CD14-positive monocyte (primary cell): Measurements from ENCODE around the gene SLC25A5. TPM values are rescaled to one million over a fixed set of nuclear protein-coding genes. Genes with fewer than 3 reads are reported as not detected.
"Not testable (repeated sequence)": the region's sequence is repeated elsewhere in the genome, so short reads cannot be mapped to it uniquely, and the experiment has no call there.

Source experiments
- DNase-seq, 3 donors: peaks; one replicate each; pipeline ENCODE4 v3.0.0-alpha.2; 2011 to 2022
- H2AFZ ChIP-seq: 2 replicates; pipeline ENCODE4 v1.6.0; 2012; ENCODE audit warnings: mild to moderate bottlenecking, low read depth, low read length, inconsistent platforms; ENCODE audit not compliant: insufficient read depth, poor library complexity, severe bottlenecking
- H3K27ac ChIP-seq, 2 donors: 1 replicate in 1 of 2; 2 replicates in 1 of 2; pipeline ENCODE4 v1.5.1; 2012 to 2013; ENCODE audit warnings: low read length in 2 of 2, control low read depth in 1 of 2, inconsistent platforms in 1 of 2, low read depth in 1 of 2, mild to moderate bottlenecking in 1 of 2
- H3K27me3 ChIP-seq, 2 donors: one replicate each; pipeline versions ENCODE4 v1.6.0 to v1.6.1; 2011 to 2013; ENCODE audit warnings: low read length in 2 of 2; ENCODE audit not compliant: control insufficient read depth in 2 of 2, insufficient read depth in 2 of 2
- H3K36me3 ChIP-seq, 2 donors: replicated peaks in 1 of 2; 1 replicate in 1 of 2; 2 replicates in 1 of 2; pipeline versions ENCODE4 v1.5.1 to v1.6.1; 2012 to 2013; ENCODE audit warnings: low read length in 2 of 2, control low read depth in 1 of 2, inconsistent platforms in 1 of 2, mild to moderate bottlenecking in 1 of 2; ENCODE audit not compliant: insufficient read depth in 2 of 2, control insufficient read depth in 1 of 2
- H3K4me1 ChIP-seq, 2 donors: 1 replicate in 1 of 2; 2 replicates in 1 of 2; pipeline versions ENCODE4 v1.5.1 to v1.6.1; 2012 to 2013; ENCODE audit warnings: low read length in 2 of 2, control low read depth in 1 of 2, inconsistent platforms in 1 of 2, mild to moderate bottlenecking in 1 of 2, moderate library complexity in 1 of 2; ENCODE audit not compliant: insufficient read depth in 2 of 2, control insufficient read depth in 1 of 2
- H3K4me2 ChIP-seq: replicated peaks from 2 replicates; pipeline ENCODE3; 2012; ENCODE audit warnings: low read length, moderate library complexity, mild to moderate bottlenecking; ENCODE audit not compliant: poor library complexity, severe bottlenecking; ENCODE audit errors: extremely low read depth
- H3K4me3 ChIP-seq, 3 experiments: fragments of 200-600 bp in 1 of 3; sonication (generic) in 1 of 3; replicated peaks in 1 of 3; 1 replicate in 2 of 3; 2 replicates in 1 of 3; pipeline ENCODE4 v1.5.1; 2011 to 2013; ENCODE audit warnings: low read length in 3 of 3, mild to moderate bottlenecking in 3 of 3, control low read depth in 2 of 3, low read depth in 2 of 3, inconsistent platforms in 1 of 3, moderate library complexity in 1 of 3
- H3K79me2 ChIP-seq: 2 replicates; pipeline ENCODE4 v1.6.0; 2012; ENCODE audit warnings: mild to moderate bottlenecking, control low read depth, inconsistent platforms, low read length, moderate library complexity; ENCODE audit not compliant: insufficient read depth
- H3K9ac ChIP-seq: 2 replicates; pipeline ENCODE4 v1.6.0; 2017; ENCODE audit warnings: low read length, mild to moderate bottlenecking; ENCODE audit not compliant: insufficient read depth, poor library complexity, severe bottlenecking
- H3K9me3 ChIP-seq, 2 donors: replicated peaks in 1 of 2; 1 replicate in 1 of 2; 2 replicates in 1 of 2; pipeline versions ENCODE4 v1.5.1 to v1.6.1; 2012 to 2013; ENCODE audit warnings: low read length in 2 of 2, control low read depth in 1 of 2; ENCODE audit not compliant: control insufficient read depth in 1 of 2, insufficient read depth in 1 of 2
- H4K20me1 ChIP-seq: 2 replicates; pipeline ENCODE4 v1.6.0; 2012; ENCODE audit warnings: mild to moderate bottlenecking, low read length, control low read depth, moderate library complexity; ENCODE audit not compliant: insufficient read depth
- H3K27ac Mint-ChIP-seq, 7 donors: one replicate each; pipeline ENCODE4 v1.8.0; 2020; ENCODE audit warnings: mild to moderate bottlenecking in 7 of 7, mixed read lengths in 7 of 7, moderate library complexity in 6 of 7, inconsistent platforms in 2 of 7
- H3K27me3 Mint-ChIP-seq, 3 donors: one replicate each; pipeline ENCODE4 v1.8.0; 2021 to 2022; ENCODE audit warnings: low read depth in 3 of 3, mild to moderate bottlenecking in 3 of 3, mixed read lengths in 3 of 3, moderate library complexity in 3 of 3, inconsistent platforms in 1 of 3
- H3K36me3 Mint-ChIP-seq, 2 donors: one replicate each; pipeline ENCODE4 v1.8.0; 2020; ENCODE audit warnings: mixed read lengths in 2 of 2, inconsistent platforms in 1 of 2, mild to moderate bottlenecking in 1 of 2
- H3K4me1 Mint-ChIP-seq: one replicate; pipeline ENCODE4 v1.8.0; 2020; ENCODE audit warnings: mild to moderate bottlenecking, mixed read lengths
- H3K4me3 Mint-ChIP-seq, 2 donors: one replicate each; pipeline ENCODE4 v1.8.0; 2020; ENCODE audit warnings: mild to moderate bottlenecking in 2 of 2, mixed read lengths in 2 of 2, moderate library complexity in 1 of 2
- H3K9me3 Mint-ChIP-seq, 7 donors: one replicate each; pipeline ENCODE4 v1.8.0; 2020 to 2022; ENCODE audit warnings: mixed read lengths in 7 of 7, mild to moderate bottlenecking in 6 of 7, moderate library complexity in 6 of 7, inconsistent platforms in 2 of 7
- CTCF ChIP-seq: fragments of 200-600 bp; IDR thresholded peaks from one replicate; pipeline ENCODE4 v1.8.0; 2022; ENCODE audit warnings: antibody characterized with exemption, mild to moderate bottlenecking
- WGBS: methylation state at CpG from one replicate; pipeline ENCODE4 v1.1.5; 2013; ENCODE audit warnings: missing lambda C conversion rate; ENCODE audit not compliant: insufficient coverage; 5-methylcytosine and 5-hydroxymethylcytosine counted together
- intact Hi-C, 2 donors: fragments of 100-400 bp; cut with micrococcal nuclease; formaldehyde crosslinking; loops; one replicate each; pipeline versions ENCODE4 v1.15.0 to v1.15.1; 2023
- polyA plus RNA-seq, 3 donors: library from polyadenylated mRNA; depleted of rRNA in 1 of 3; unstranded in 2 of 3; stranded (reverse) in 1 of 3; fragments of 300-500 nt in 2 of 3; fragments of >200 nt in 1 of 3; fragmentation: Illumina TruSeq in 2 of 3; gene quantifications; 1 replicate in 2 of 3; 2 replicates in 1 of 3; pipeline ENCODE4 v1.2.3, GENCODE V29; 2012 to 2021

SLC25A5 gene
- polyA plus RNA-seq, 3 donors, result 436 to 491 (median 468) TPM

GRCh38 chrX:119482481-119483480, 14.5 kb downstream of the SLC25A5 start:
- intact Hi-C loops, result no loop called here
- Histone ChIP-seq H3K4me2 (peak overlapping the region; percentile 66), H4K20me1 (no peaks in the 10 kb centered on the region), H3K4me3 (peak overlapping the region; percentile 16 to 71 (median 47)), H3K36me3 (no peaks in the 10 kb centered on the region), H3K27me3 (no peaks in the 10 kb centered on the region), H2AFZ (peak overlapping the region; percentile 75), H3K4me1 (peaks cover 11 to 12% of the 10 kb centered on the region in 2 donors), H3K9ac (peak overlapping the region; percentile 51), H3K79me2 (no peaks in the 10 kb centered on the region), H3K9me3 (no peaks in the 10 kb centered on the region), H3K27ac (peak overlapping the region; percentile 53 to 66)
- peaks cover 0 to 3% (median 0%) of the 10 kb centered on the region in 7 donors for H3K9me3 Mint-ChIP-seq
- H3K4me1 Mint-ChIP-seq, result peaks cover 8% of the 10 kb centered on the region
- peak; percentile 55 to 69 (median 58) for DNase-seq
- peaks cover 0 to 15% (median 2%) of the 10 kb centered on the region in 3 donors for H3K27me3 Mint-ChIP-seq
- peak; percentile 75 for TF ChIP-seq CTCF
- WGBS, result 11% methylated on average over 40 of the region's 48 CpGs
- no peaks in the 10 kb centered on the region for H3K36me3 Mint-ChIP-seq
- peak overlapping the region; percentile 79 to 93 for H3K4me3 Mint-ChIP-seq
- H3K27ac Mint-ChIP-seq, result peak overlapping the region; percentile 28 to 94 (median 78)

- peaks cover 0 to 22% (median 2%) of the 10 kb centered on the region in 3 donors for H3K27me3 Mint-ChIP-seq
- H4K20me1 ChIP-seq, result no peaks in the 10 kb centered on the region
- no peaks in the 10 kb centered on the region for H3K36me3 ChIP-seq
- H3K27me3 ChIP-seq, result no peaks in the 10 kb centered on the region
- intact Hi-C loops, result no loop called here
- no peak overlapping the region for H2AFZ ChIP-seq
- peaks cover 8 to 11% of the 10 kb centered on the region in 2 donors for H3K4me1 ChIP-seq
- no peak overlapping the region for H3K4me2 ChIP-seq
- H3K4me1 Mint-ChIP-seq, result peaks cover 7% of the 10 kb centered on the region
- no peak overlapping the region for H3K4me3 ChIP-seq
- H3K9me3 Mint-ChIP-seq, result peaks cover 0 to 3% (median 0%) of the 10 kb centered on the region in 7 donors
- WGBS, result 100% methylated on average over 1 of the region's 11 CpGs
- TF ChIP-seq CTCF, result no peak
- no peaks in the 10 kb centered on the region for H3K36me3 Mint-ChIP-seq
- no peaks in the 10 kb centered on the region for H3K9me3 ChIP-seq
- no peak overlapping the region for H3K27ac ChIP-seq
- no peaks in the 10 kb centered on the region for H3K79me2 ChIP-seq
- DNase-seq, result no peak
- H3K4me3 Mint-ChIP-seq, result no peak overlapping the region
- H3K9ac ChIP-seq, result no peak overlapping the region
- no peak overlapping the region for H3K27ac Mint-ChIP-seq
These were observed 18.5 kb downstream of the SLC25A5 start for GRCh38 chrX:119486745-119487144.

- H3K4me1 ChIP-seq, intact Hi-C loops, H3K9me3 ChIP-seq, H3K4me3 Mint-ChIP-seq, H3K4me2 ChIP-seq, H3K9me3 Mint-ChIP-seq, H2AFZ ChIP-seq, H4K20me1 ChIP-seq, H3K27me3 ChIP-seq, H3K79me2 ChIP-seq, H3K9ac ChIP-seq, H3K36me3 ChIP-seq, H3K36me3 Mint-ChIP-seq, H3K4me1 Mint-ChIP-seq, H3K4me3 ChIP-seq, DNase-seq, H3K27ac Mint-ChIP-seq, H3K27ac ChIP-seq: not testable (repeated sequence)
- peaks cover 0 to 21% (median 0%) of the 10 kb centered on the region in 3 donors for H3K27me3 Mint-ChIP-seq
- WGBS, result 100% methylated on average over 1 of the region's 24 CpGs
These were observed 19.5 kb downstream of the SLC25A5 start for GRCh38 chrX:119487766-119488165.
